Left kidney (tissue), 2 donors: ENCODE data around the gene TMBIM4. TPM values are rescaled to one million over a fixed set of nuclear protein-coding genes. Genes with fewer than 3 reads are reported as not detected.

Experiments used
- DNase-seq: peaks from one replicate; pipeline ENCODE4 v3.0.0-alpha.2; 2013
- polyA plus RNA-seq: library from polyadenylated mRNA; unstranded; fragments of 120-200 nt; gene quantifications from one replicate; pipeline ENCODE4 v1.2.1, GENCODE V29; 2013; ENCODE audit not compliant: insufficient read length

The TMBIM4 gene
- polyA plus RNA-seq, 1 donor: 140 TPM

DNA sequence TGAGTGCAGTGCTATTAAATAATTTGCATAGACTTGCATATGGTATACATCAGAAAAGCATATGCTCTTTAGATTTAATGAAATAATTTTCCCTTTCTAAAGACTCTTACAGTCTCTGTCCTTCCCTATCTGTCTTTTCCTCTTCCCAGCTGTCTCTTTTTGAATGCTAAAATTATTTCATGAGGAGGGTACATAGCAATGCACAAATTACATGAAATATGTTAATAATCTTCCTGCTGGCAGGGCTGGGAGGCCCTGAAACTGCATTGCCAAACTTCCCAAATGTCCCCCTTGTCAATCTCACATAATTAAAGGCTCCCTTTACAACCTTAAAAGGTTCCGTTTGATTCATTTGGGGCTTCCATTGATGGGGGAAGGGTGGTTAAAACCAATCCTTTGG lies 61.4 kb downstream of the TMBIM4 start:
- DNase-seq: no peak

DNA sequence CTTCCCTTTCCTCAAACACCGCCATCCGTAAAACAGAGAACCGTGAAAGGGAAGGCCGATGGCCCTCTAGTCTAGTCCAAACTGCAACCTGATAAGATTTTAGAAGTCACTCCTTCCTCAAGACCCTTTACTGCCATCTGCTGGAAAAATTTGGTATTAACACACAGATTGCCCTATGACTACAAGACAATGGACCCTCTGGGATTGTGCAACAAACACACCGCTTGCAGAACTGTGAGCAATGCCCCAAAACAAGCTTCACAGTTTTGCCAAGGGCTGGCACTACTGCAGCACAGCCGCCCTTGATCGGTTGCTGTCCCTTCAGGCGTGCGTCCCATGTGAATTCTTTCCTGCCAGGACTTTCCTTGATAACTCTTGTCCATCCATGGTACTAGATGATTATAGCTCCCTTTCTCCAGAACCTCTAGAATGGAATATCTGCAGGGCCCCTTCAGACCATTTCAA lies 62.3 kb downstream of the TMBIM4 start:
- peak; percentile 94 for DNase-seq

DNA sequence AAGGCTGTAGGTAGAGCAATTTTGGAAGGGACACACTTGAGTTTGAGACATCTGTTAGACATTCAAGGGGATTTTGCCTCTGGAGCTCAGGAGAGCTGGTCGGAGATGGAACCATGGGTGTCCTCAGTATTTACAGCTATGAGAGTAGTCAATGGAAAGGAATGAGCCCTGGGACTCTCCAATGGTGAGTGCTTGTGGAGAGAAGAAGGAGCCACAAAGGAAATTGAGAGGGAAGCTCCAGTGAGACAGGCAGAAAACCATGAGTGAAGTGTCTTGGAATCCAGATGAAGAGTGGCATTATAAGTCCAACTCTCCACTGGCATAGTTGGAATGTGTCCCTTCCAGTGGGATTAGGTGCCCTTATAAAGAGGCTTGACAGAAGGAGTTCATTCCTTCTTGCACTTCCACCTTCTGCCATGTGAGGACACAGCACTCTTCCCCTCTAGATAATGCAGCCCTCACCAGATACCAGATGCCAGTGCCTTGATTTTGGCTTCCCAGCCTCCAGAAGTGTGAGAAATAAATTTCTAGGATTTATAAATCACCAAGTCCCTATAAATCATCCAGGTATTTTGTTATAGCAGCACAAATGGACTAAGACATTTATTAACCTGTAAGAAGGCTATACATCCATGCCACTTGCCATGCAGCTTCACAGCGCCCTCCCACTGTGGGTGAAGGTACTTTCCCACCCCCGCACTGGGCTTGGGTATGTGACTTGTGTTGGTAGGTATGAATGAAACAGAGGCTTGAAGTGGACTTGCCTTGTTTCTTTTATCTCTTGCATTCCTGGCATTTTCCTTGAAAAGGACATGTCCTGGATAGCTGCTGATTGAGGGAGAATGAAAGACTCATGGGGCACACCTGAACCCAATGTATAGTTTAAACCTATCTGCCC lies 66.5 kb downstream of the TMBIM4 start:
- no peak for DNase-seq

DNA sequence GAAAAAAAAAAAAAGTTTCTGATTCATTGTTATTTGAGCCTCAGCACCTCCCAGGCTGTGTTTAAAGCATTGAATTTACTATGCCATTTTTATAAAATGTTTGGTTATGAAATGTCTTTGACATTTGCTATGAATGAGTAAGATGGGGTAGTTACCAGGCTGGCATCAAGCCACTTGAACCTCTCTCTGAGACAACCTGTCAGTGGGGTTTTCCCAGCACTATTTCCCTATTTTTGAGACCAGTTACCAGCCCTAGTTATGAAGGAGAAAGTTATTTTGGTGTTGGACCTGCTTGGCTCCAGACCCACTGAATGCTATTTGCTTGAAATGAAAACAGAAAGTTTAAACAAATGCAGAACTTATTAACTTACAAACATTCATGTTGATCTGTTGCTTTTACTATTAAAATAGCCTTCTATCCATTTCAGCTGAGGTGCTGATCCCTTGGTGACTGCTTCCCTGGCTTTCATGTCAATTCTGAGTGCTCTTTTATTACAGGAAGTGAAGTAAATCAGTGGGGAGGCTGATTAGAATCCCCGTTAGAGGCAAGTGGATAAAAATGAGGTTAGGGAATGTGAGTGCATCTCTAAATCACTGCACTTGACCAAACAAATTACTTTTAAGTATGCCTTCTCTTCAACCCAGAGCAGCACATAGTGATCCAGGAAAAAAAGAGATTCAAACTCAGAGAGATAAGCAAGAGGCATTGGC lies 77.1 kb downstream of the TMBIM4 start:
- peak; percentile 55 for DNase-seq

DNA sequence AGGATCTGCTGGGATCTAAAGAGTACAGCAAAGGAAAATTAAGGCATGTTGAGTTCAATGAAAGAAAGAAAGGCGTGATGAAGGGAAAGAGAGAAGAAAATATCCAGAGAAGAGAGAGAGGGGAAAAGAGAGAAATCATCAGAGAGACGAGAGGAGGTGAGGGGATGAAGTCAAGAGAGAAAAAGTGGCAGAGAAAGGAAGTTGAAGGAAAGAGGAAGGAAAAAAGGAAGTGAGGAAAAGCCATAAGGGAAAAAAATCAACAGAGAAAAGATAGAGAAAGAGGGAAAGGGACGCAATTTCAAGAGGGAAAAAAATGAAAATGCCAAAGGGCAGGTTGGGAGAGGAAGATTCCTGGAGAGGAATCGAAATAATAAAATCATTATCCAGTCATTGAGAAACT lies 79.6 kb downstream of the TMBIM4 start:
- DNase-seq: no peak

DNA sequence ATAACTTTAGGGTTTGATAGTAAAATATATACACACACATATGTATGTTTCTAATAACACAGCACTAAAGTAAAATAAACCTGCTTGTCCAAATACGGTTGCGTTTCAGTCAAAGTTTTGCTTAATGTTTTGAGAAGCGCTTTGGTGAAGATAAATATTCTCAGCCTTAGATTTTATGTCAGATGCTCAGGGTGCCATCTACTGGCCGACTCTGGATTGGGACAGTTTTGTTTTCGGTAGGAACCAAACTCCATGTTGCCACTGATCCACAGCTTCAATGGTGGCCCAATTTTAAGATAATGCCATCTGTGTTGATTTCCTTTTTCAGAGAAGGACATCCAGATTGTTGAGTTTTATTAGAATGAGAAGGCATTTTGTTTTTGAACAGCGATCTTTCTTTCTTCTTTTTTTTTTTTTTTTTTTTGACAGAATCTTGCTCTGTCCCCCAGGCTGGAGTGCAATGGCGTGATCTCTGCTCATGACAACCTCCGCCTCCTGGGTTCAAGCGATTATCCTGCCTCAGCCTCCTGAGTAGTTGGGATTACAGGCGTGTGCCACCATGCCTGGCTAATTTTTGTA lies 82.3 kb downstream of the TMBIM4 start:
- peak; percentile 84 for DNase-seq

DNA sequence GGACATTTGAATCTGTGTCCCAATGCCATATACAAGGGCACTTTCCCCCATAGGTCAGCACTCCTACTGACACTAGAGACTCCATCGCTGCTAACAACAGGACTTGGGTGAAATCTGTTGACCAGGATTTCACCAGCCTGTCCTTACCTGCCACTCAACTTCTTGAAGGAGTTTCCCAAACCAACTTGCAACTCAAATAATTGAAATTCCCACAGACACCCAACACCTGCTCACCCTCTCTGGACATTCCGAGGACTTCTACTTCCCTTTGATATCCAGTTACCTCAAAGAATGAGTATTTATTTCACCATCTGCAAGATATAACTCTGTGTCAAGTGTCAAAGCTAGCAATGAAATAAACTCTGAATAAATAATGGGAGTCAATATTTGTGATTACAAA lies 83.8 kb downstream of the TMBIM4 start:
- no peak for DNase-seq

Other genes starting within 250 kb of the TMBIM4 start
- gene LLPH, start 39.2 kb downstream of the TMBIM4 start, polyA plus RNA-seq: 32.9 TPM
- gene IRAK3, start 19.2 kb upstream of the TMBIM4 start, polyA plus RNA-seq: 4.7 TPM
- 5.0 TPM for gene HELB, start 132.5 kb upstream of the TMBIM4 start, polyA plus RNA-seq